CD4-positive, alpha-beta T cell treated with Interleukin-15 for 4 hours (primary cell): ENCODE results near the gene USF3.

Experiments used
- DNase-seq: peaks from one replicate; pipeline ENCODE4 v3.0.0-alpha.2; 2020; ENCODE audit warnings: low spot score

The USF3 gene

GRCh38 chr3:113695786-113696645, at the start of gene USF3:
Gene USF3, minus strand, starts transcription at chr3:113696642. Its CDS starts 21,764 bp downstream, at chr3:113674878.
- DNase-seq: peak; percentile 81

GRCh38 chr3:113745756-113746547, 49.5 kb upstream of the USF3 start, which contains the start of gene NAA50:
Gene NAA50, minus strand, starts transcription at chr3:113746249. Its CDS starts 300 bp downstream, at chr3:113745949.
- DNase-seq: peak; percentile 95

GRCh38 chr3:113744941-113745755, 48.7 kb upstream of the USF3 start:
- DNase-seq: peak; percentile 88

- DNase-seq: peak; percentile 21
These were observed 46.7 kb upstream of the USF3 start for GRCh38 chr3:113743006-113743630.

GRCh38 chr3:113741620-113742019, 45.2 kb upstream of the USF3 start:
- no peak for DNase-seq

- no peak for DNase-seq
These were observed 44.6 kb upstream of the USF3 start for GRCh38 chr3:113741086-113741485.

- peak; percentile 74 for DNase-seq
These were observed 40.2 kb upstream of the USF3 start for GRCh38 chr3:113736548-113737089.

- no peak for DNase-seq
These were observed 35.3 kb upstream of the USF3 start for GRCh38 chr3:113731694-113732093.

- DNase-seq: no peak
These were observed 34.1 kb upstream of the USF3 start for GRCh38 chr3:113730550-113730949.

GRCh38 chr3:113728661-113729060, 32.2 kb upstream of the USF3 start:
- no peak for DNase-seq

- no peak for DNase-seq
These were observed 25.2 kb upstream of the USF3 start for GRCh38 chr3:113721636-113722035.

GRCh38 chr3:113719758-113720157, 23.3 kb upstream of the USF3 start:
- DNase-seq: no peak

- no peak for DNase-seq
These were observed 22.9 kb upstream of the USF3 start for GRCh38 chr3:113719294-113719693.

- no peak for DNase-seq
These were observed 21.4 kb upstream of the USF3 start for GRCh38 chr3:113717818-113718217.

- no peak for DNase-seq
These were observed 20.9 kb upstream of the USF3 start for GRCh38 chr3:113717308-113717707.

GRCh38 chr3:113714702-113715101, 18.3 kb upstream of the USF3 start:
- DNase-seq: no peak

- DNase-seq: no peak
These were observed 15.7 kb upstream of the USF3 start for GRCh38 chr3:113712129-113712528.

- DNase-seq: no peak
These were observed 11.4 kb upstream of the USF3 start for GRCh38 chr3:113707835-113708234.

GRCh38 chr3:113698956-113699355, 2.5 kb upstream of the USF3 start:
- no peak for DNase-seq

- DNase-seq: no peak
These were observed 1.8 kb upstream of the USF3 start for GRCh38 chr3:113698213-113698742.

GRCh38 chr3:113697500-113698090, 1.2 kb upstream of the USF3 start:
- no peak for DNase-seq
